HEK293 (cell line): Measurements from ENCODE around the gene FPGS.
A peak's percentile ranks its signal among the peaks of the same experiment; 100 is the strongest.

Source experiments
- CTCF ChIA-PET: fragments of 350-600 bp; formaldehyde crosslinking; extraction: SDS; loops from one replicate; lab custom pipeline; 2021; ENCODE audit warnings: antibody characterized with exemption; lab: Yijun Ruan, JAX
- POLR2A ChIA-PET: fragments of 300-600 bp; formaldehyde crosslinking; extraction: SDS; loops from one replicate; lab custom pipeline; 2020; ENCODE audit warnings: antibody characterized with exemption, inconsistent platforms; lab: Yijun Ruan, JAX
- H3K27ac ChIP-seq: fragments of 200-500 bp; sonication (Bioruptor generic); 2 replicates; pipeline ENCODE4 v1.5.1; 2014; ENCODE audit warnings: low read depth, low read length, control low read depth, inconsistent platforms; ENCODE audit errors: extremely low read depth
- H3K36me3 ChIP-seq, 2 experiments: fragments of 200-500 bp in 1 of 2; sonication (Bioruptor generic) in 1 of 2; 1 replicate in 1 of 2; 2 replicates in 1 of 2; pipeline ENCODE4 v1.5.1; 2014 to 2017; ENCODE audit warnings: inconsistent platforms in 2 of 2, low read length in 2 of 2; ENCODE audit not compliant: control insufficient read depth in 2 of 2, insufficient read depth in 1 of 2
- H3K4me1 ChIP-seq: fragments of 200-500 bp; sonication (Bioruptor generic); 2 replicates; pipeline ENCODE4 v1.5.1; 2014; ENCODE audit warnings: mild to moderate bottlenecking, low read length, inconsistent platforms; ENCODE audit not compliant: control insufficient read depth, insufficient read depth
- H3K4me3 ChIP-seq: 2 replicates; pipeline ENCODE4 v1.5.1; 2011; ENCODE audit warnings: low read depth, mild to moderate bottlenecking, control low read depth, low read length, moderate library complexity
- H3K9me3 ChIP-seq: fragments of 200-500 bp; sonication (Bioruptor generic); 2 replicates; pipeline ENCODE4 v1.5.1; 2014; ENCODE audit warnings: low read depth, low read length, inconsistent platforms; ENCODE audit not compliant: control insufficient read depth, insufficient read depth
- ZFHX2 ChIP-seq: fragments of 450-650 bp; formaldehyde crosslinking; conservative IDR thresholded peaks from 2 replicates; pipeline ENCODE4 v1.5.1; 2016; ENCODE audit warnings: missing biosample characterization, missing genetic modification characterization
- ZFP37 ChIP-seq: fragments of 450-650 bp; formaldehyde crosslinking; IDR thresholded peaks from 2 replicates; pipeline ENCODE4 v1.5.1; 2016; ENCODE audit warnings: missing biosample characterization, missing genetic modification characterization
- ZNF121 ChIP-seq: fragments of 450-650 bp; formaldehyde crosslinking; IDR thresholded peaks from 2 replicates; pipeline ENCODE4 v1.5.1; 2016; ENCODE audit warnings: missing biosample characterization, missing genetic modification characterization
- ZNF24 ChIP-seq: fragments of 450-650 bp; formaldehyde crosslinking; IDR thresholded peaks from 2 replicates; pipeline ENCODE4 v1.5.1; 2016; ENCODE audit warnings: missing biosample characterization, missing genetic modification characterization
- ZNF473 ChIP-seq: fragments of 450-650 bp; formaldehyde crosslinking; IDR thresholded peaks from 2 replicates; pipeline ENCODE4 v1.5.1; 2017; ENCODE audit warnings: missing biosample characterization, missing genetic modification characterization
- ZNF549 ChIP-seq: fragments of 450-650 bp; IDR thresholded peaks from 2 replicates; pipeline ENCODE4 v1.5.1; 2018; ENCODE audit warnings: missing biosample characterization, missing genetic modification characterization, mild to moderate bottlenecking, inconsistent platforms, moderate library complexity
- TF ChIP-seq, protein P1 (sequence below): fragments of 450-650 bp; formaldehyde crosslinking; IDR thresholded peaks from 2 replicates; pipeline ENCODE4 v1.5.1; 2017; ENCODE audit warnings: missing biosample characterization, missing genetic modification characterization
- TF ChIP-seq, protein P2 (sequence below): fragments of 450-650 bp; formaldehyde crosslinking; IDR thresholded peaks from 2 replicates; pipeline ENCODE4 v1.5.1; 2016; ENCODE audit warnings: missing biosample characterization, missing genetic modification characterization
- TF ChIP-seq, protein P3 (sequence below): fragments of 450-650 bp; formaldehyde crosslinking; IDR thresholded peaks from 2 replicates; pipeline ENCODE4 v1.5.0; 2017; ENCODE audit warnings: missing biosample characterization, missing genetic modification characterization, borderline replicate concordance

FPGS gene

DNA sequence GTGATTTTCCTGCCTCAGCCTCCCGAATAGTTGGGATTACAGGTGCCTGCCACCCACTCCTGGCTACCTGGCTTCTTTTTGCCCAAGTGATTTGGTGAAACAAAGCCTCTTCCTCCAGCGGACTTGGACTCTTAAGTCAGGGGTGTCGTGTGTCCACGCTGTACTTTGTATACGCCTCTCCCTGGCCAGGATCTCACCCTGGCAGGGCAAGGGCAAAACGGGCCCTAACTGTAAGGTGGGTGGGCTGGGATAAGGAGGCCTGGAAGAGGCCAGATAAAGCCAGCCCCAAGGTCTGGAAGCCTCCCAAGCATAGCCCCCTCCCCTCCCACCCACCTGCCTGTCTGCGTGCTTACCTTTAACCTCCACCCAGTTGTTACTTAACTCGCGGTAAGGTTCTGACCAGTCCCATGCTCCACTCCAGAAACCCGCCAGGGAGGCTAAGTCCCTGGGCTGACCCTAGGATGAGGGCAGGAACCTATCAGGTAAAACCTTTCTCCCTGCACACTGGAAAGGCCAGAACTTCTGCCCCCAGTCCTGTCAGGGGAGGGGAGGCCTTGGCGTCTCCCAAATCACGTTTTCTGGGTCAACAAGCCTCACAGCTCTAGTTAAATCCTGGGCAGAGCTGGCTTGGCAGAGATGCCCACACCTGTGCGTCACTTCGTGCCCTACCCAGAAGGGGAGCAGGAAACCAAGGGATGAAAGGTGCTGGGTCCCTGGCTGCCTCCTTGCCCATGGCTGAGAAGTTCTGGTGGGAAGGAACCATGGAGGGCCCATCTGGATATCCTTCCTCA is 8.5 kb upstream of the FPGS start:
- ChIA-PET CTCF (interaction anchor here (1.3 kb wide), 1 partner anchor 11 kb away, joined by 8 read pairs; no protein-coding TSS in a partner anchor), POLR2A (interaction anchor here (1.3 to 3.0 kb wide), 3 partner anchors 8 to 30 kb away, joined by 3 to 28 read pairs (median 7); partner anchors contain the start of gene FPGS)
- no peaks in the 10 kb centered on the region for H3K9me3 ChIP-seq
- no peak overlapping the region for H3K27ac ChIP-seq
- H3K4me1 ChIP-seq = no peaks in the 10 kb centered on the region
- peaks cover 16 to 42% of the 10 kb centered on the region in 2 experiments for H3K36me3 ChIP-seq
- TF ChIP-seq ZNF473 (tag by site-specific recombination) = no peak
- TF ChIP-seq, protein P1, sequence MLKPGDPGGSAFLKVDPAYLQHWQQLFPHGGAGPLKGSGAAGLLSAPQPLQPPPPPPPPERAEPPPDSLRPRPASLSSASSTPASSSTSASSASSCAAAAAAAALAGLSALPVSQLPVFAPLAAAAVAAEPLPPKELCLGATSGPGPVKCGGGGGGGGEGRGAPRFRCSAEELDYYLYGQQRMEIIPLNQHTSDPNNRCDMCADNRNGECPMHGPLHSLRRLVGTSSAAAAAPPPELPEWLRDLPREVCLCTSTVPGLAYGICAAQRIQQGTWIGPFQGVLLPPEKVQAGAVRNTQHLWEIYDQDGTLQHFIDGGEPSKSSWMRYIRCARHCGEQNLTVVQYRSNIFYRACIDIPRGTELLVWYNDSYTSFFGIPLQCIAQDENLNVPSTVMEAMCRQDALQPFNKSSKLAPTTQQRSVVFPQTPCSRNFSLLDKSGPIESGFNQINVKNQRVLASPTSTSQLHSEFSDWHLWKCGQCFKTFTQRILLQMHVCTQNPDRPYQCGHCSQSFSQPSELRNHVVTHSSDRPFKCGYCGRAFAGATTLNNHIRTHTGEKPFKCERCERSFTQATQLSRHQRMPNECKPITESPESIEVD (tag by site-specific recombination) = no peak
- TF ChIP-seq ZFP37 (tag by site-specific recombination) = no peak
- TF ChIP-seq ZNF549 = no peak
- H3K4me3 ChIP-seq = no peak overlapping the region

DNA sequence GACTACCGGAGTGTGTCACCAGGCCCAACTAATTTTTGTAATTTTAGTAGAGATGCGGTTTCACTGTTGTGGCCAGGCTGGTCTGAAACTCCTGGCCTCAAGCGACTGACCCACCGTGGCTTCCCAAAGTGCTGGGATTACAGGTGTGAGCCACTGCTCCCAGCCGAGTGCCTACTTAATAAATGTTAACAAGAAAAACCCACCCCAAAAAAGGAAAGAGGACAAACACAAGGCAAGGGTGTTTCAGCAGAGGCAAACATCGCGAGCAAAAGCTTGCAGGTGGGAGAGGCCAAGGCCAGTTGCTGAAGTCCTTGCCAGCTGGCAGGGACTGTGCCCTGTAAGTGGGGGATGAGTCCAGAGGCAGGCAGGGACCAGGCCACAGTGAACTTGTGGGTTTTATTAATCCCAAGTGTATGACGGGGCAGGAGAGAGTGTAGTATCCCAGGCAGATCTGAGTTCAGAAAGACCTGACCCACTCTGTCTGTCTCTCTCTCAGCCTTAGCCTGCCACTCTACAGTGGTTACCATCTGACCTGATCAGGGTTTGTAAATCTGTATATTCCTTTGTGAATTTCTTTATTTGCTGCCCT is 6.4 kb upstream of the FPGS start:
- H3K27ac ChIP-seq = no peak overlapping the region
- H3K4me3 ChIP-seq = no peak overlapping the region
- peaks cover 2 to 21% of the 10 kb centered on the region in 2 experiments; a peak in 2 of 3 replicates for H3K36me3 ChIP-seq
- TF ChIP-seq, protein P2, sequence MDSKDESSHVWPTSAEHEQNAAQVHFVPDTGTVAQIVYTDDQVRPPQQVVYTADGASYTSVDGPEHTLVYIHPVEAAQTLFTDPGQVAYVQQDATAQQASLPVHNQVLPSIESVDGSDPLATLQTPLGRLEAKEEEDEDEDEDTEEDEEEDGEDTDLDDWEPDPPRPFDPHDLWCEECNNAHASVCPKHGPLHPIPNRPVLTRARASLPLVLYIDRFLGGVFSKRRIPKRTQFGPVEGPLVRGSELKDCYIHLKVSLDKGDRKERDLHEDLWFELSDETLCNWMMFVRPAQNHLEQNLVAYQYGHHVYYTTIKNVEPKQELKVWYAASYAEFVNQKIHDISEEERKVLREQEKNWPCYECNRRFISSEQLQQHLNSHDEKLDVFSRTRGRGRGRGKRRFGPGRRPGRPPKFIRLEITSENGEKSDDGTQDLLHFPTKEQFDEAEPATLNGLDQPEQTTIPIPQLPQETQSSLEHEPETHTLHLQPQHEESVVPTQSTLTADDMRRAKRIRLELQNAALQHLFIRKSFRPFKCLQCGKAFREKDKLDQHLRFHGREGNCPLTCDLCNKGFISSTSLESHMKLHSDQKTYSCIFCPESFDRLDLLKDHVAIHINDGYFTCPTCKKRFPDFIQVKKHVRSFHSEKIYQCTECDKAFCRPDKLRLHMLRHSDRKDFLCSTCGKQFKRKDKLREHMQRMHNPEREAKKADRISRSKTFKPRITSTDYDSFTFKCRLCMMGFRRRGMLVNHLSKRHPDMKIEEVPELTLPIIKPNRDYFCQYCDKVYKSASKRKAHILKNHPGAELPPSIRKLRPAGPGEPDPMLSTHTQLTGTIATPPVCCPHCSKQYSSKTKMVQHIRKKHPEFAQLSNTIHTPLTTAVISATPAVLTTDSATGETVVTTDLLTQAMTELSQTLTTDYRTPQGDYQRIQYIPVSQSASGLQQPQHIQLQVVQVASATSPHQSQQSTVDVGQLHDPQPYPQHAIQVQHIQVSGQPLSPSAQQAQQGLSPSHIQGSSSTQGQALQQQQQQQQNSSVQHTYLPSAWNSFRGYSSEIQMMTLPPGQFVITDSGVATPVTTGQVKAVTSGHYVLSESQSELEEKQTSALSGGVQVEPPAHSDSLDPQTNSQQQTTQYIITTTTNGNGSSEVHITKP (tag by site-specific recombination) = peak; percentile 37; the same call in 1 of the 2 replicates
- TF ChIP-seq ZNF121 (tag by site-specific recombination) = no peak
- CTCF ChIA-PET = interaction anchor here (1.1 kb wide), 1 partner anchor 29 kb away, joined by 3 read pairs; no protein-coding TSS in a partner anchor
- POLR2A ChIA-PET = interaction anchor here (0.6 to 1.3 kb wide), 2 partner anchors 25 to 235 kb away, joined by 3 to 4 read pairs; no protein-coding TSS in a partner anchor
- H3K9me3 ChIP-seq = no peaks in the 10 kb centered on the region
- no peaks in the 10 kb centered on the region for H3K4me1 ChIP-seq

DNA sequence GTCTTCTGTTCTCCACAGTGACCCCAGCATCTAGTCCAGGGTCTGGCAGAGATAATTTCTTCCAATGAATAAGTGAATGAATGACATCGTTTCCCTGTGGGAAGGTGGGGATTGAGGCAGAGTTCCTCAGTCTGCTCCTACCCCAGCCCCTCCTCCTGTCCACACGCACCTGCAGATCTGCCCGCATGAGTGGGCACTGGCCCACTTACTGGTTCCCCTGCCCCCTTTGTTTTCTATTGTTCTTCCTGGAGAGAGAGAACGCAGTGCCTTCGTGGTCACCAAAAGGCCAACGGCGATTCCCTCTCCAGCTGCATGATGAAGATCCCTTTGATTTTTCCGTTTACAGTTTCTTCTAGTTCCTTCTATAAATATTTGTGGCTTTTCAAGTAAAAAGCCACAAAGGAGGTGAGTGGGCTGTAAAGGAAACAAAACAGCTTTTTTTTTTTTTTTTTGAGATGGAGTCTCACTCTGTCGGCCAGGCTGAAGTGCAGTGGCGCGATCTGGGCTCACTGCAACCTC is 5.8 kb upstream of the FPGS start:
- Histone ChIP-seq H3K27ac (no peak overlapping the region), H3K4me3 (no peak overlapping the region)
- TF ChIP-seq, protein P3, sequence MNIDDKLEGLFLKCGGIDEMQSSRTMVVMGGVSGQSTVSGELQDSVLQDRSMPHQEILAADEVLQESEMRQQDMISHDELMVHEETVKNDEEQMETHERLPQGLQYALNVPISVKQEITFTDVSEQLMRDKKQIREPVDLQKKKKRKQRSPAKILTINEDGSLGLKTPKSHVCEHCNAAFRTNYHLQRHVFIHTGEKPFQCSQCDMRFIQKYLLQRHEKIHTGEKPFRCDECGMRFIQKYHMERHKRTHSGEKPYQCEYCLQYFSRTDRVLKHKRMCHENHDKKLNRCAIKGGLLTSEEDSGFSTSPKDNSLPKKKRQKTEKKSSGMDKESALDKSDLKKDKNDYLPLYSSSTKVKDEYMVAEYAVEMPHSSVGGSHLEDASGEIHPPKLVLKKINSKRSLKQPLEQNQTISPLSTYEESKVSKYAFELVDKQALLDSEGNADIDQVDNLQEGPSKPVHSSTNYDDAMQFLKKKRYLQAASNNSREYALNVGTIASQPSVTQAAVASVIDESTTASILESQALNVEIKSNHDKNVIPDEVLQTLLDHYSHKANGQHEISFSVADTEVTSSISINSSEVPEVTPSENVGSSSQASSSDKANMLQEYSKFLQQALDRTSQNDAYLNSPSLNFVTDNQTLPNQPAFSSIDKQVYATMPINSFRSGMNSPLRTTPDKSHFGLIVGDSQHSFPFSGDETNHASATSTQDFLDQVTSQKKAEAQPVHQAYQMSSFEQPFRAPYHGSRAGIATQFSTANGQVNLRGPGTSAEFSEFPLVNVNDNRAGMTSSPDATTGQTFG (tag by site-specific recombination) = no peak
- TF ChIP-seq ZNF24 (tag by site-specific recombination) = no peak
- peak; percentile 47 for TF ChIP-seq ZFHX2 (tag by site-specific recombination)
- TF ChIP-seq, all 188 proteins: peak for 1
- POLR2A ChIA-PET = interaction anchor here (0.6 kb wide), 1 partner anchor 235 kb away, joined by 3 read pairs; no protein-coding TSS in a partner anchor
- Histone ChIP-seq H3K4me1 (peaks cover 1% of the 10 kb centered on the region; the same call in 1 of the 2 replicates), H3K9me3 (no peaks in the 10 kb centered on the region), H3K36me3 (peaks cover 0 to 15% of the 10 kb centered on the region in 2 experiments; a peak in 2 of 3 replicates)
- CTCF ChIA-PET = interaction anchor here (0.7 to 1.1 kb wide), 2 partner anchors 28 to 123 kb away, joined by 3 to 5 read pairs; no protein-coding TSS in a partner anchor
